ENCODE results near the gene CPA3. TPM values are rescaled to one million over a fixed set of nuclear protein-coding genes. Genes with fewer than 3 reads are reported as not detected.
A peak's percentile ranks its signal among the peaks of the same experiment; 100 is the strongest.

The CPA3 gene
- total RNA-seq, 1 donor: not detected

- DNase-seq (ENCODE audit: low read depth): no peak
- no peak overlapping the region for H3K4me3 ChIP-seq (ENCODE audit: low read depth, low read length)
- TF ChIP-seq, protein P1, sequence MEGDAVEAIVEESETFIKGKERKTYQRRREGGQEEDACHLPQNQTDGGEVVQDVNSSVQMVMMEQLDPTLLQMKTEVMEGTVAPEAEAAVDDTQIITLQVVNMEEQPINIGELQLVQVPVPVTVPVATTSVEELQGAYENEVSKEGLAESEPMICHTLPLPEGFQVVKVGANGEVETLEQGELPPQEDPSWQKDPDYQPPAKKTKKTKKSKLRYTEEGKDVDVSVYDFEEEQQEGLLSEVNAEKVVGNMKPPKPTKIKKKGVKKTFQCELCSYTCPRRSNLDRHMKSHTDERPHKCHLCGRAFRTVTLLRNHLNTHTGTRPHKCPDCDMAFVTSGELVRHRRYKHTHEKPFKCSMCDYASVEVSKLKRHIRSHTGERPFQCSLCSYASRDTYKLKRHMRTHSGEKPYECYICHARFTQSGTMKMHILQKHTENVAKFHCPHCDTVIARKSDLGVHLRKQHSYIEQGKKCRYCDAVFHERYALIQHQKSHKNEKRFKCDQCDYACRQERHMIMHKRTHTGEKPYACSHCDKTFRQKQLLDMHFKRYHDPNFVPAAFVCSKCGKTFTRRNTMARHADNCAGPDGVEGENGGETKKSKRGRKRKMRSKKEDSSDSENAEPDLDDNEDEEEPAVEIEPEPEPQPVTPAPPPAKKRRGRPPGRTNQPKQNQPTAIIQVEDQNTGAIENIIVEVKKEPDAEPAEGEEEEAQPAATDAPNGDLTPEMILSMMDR (IDR thresholded peaks at IDR 0.05; ENCODE audit: insufficient read depth, low read depth, low read length): no peak
These were observed 18.1 kb downstream of the CPA3 start for GRCh38 chr3:148883163-148883562.

- H3K4me3 ChIP-seq (ENCODE audit: low read depth, low read length): no peak overlapping the region
- DNase-seq (ENCODE audit: low read depth): no peak
- TF ChIP-seq, protein P1 (IDR thresholded peaks at IDR 0.05; ENCODE audit: insufficient read depth, low read depth, low read length): no peak
These were observed 19.2 kb downstream of the CPA3 start for GRCh38 chr3:148884261-148884660.

- TF ChIP-seq, protein P1 (IDR thresholded peaks at IDR 0.05; ENCODE audit: insufficient read depth, low read depth, low read length): no peak
- no peak overlapping the region for H3K4me3 ChIP-seq (ENCODE audit: low read depth, low read length)
- DNase-seq (ENCODE audit: low read depth): no peak
These were observed 24.7 kb downstream of the CPA3 start for GRCh38 chr3:148889828-148890227.

- TF ChIP-seq, protein P1 (IDR thresholded peaks at IDR 0.05; ENCODE audit: insufficient read depth, low read depth, low read length): no peak
- H3K4me3 ChIP-seq (ENCODE audit: low read depth, low read length): no peak overlapping the region
- no peak for DNase-seq (ENCODE audit: low read depth)
These were observed 31.0 kb downstream of the CPA3 start for GRCh38 chr3:148896062-148896461.

GRCh38 chr3:148901987-148902791 lies 37.1 kb downstream of the CPA3 start:
- H3K4me3 ChIP-seq (ENCODE audit: low read depth, low read length): no peak overlapping the region
- peak; percentile 47 for DNase-seq (ENCODE audit: low read depth)
- TF ChIP-seq, protein P1 (IDR thresholded peaks at IDR 0.05; ENCODE audit: insufficient read depth, low read depth, low read length): no peak

DNA sequence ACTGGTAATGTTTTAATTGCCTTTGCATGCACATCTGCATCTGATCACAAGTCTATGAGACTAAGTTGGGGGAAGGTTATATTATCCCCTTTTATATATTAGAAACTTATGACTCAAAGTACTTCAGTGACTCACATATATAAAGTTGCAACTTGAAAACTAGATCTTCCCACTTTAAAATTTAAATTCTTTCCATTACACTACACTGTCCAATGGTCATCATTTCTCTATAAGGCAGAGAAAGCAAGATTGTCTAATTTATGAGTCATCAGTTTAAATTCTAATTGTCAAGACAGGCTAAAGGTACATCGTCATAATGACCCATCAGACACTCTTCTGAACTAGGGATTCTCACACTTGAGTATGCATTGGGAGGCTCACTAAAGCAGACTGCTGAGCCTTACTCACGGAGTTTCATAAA lies 37.9 kb downstream of the CPA3 start:
- DNase-seq (ENCODE audit: low read depth): no peak
- TF ChIP-seq, protein P1 (IDR thresholded peaks at IDR 0.05; ENCODE audit: insufficient read depth, low read depth, low read length): no peak
- H3K4me3 ChIP-seq (ENCODE audit: low read depth, low read length): no peak overlapping the region

Data from fibroblast of villous mesenchyme (primary cell).